HepG2 (cell line): Measurements from ENCODE around the gene CERS5. TPM values are rescaled to one million over a fixed set of nuclear protein-coding genes. Genes with fewer than 3 reads are reported as not detected.

Source experiments
- ATAC-seq: fragments of 200-7000 bp; cut with Tn5 transposase; 3 replicates; pipeline ENCODE4 v1.9.1; 2020; ENCODE audit warnings: mild to moderate bottlenecking, moderate library complexity
- BruUV-seq: library from RNA; stranded (reverse); fragments of 400-500 nt; replicated peaks from 2 replicates; lab custom pipeline; 2021; lab: Mats Ljungman, UMichigan
- CTCF ChIA-PET: fragments of 300-600 bp; formaldehyde crosslinking; extraction: SDS; loops from one replicate; lab custom pipeline; 2021; ENCODE audit warnings: low total read pairs, inconsistent platforms, low intra/inter-chr PET ratio; lab: Yijun Ruan, JAX
- POLR2A ChIA-PET: fragments of 350-600 bp; sonication (Branson Sonifier 250); formaldehyde crosslinking; loops from one replicate; lab custom pipeline; 2020; ENCODE audit warnings: antibody characterized with exemption, inconsistent platforms; lab: Yijun Ruan, JAX
- DNase-seq: peaks from one replicate; pipeline ENCODE4 v3.0.0-alpha.2; 2015; ENCODE audit warnings: low spot score
- FAIRE-seq: peaks from 3 replicates; lab custom pipeline; 2011; peaks lifted over from hg19 to GRCh38; lab: Jason Lieb, UNC
- H2AFZ ChIP-seq: one replicate; pipeline ENCODE4 v1.6.1; 2011; ENCODE audit warnings: low read length, inconsistent platforms
- H3K27ac ChIP-seq: fragments of 300-600 bp; 3 replicates; pipeline ENCODE4 v1.8.0; 2011; ENCODE audit warnings: mixed run types, mild to moderate bottlenecking, mixed read lengths, low read length, inconsistent platforms; ENCODE audit not compliant: insufficient read depth; ENCODE audit errors: extremely low read length
- H3K27me3 ChIP-seq, 2 experiments: fragments of 200-600 bp in 1 of 2; 2 replicates in 1 of 2; 3 replicates in 1 of 2; pipeline versions ENCODE4 v1.6.0 to v1.8.0; 2011; ENCODE audit warnings: low read length in 2 of 2, mild to moderate bottlenecking in 2 of 2, moderate library complexity in 2 of 2, inconsistent platforms in 1 of 2; ENCODE audit not compliant: insufficient read depth in 2 of 2, control insufficient read depth in 1 of 2
- H3K36me3 ChIP-seq, 2 experiments: fragments of 200-600 bp in 1 of 2; replicated peaks in 1 of 2; 2 replicates in 1 of 2; 3 replicates in 1 of 2; pipeline versions ENCODE4 v1.5.1 to v1.8.0; 2011; ENCODE audit warnings: low read length in 2 of 2, inconsistent platforms in 1 of 2; ENCODE audit not compliant: insufficient read depth in 2 of 2, control insufficient read depth in 1 of 2
- H3K4me1 ChIP-seq: 2 replicates; pipeline ENCODE4 v1.5.1; 2012; ENCODE audit warnings: low read length, inconsistent platforms; ENCODE audit not compliant: insufficient read depth
- H3K4me2 ChIP-seq: 2 replicates; pipeline ENCODE4 v1.6.0; 2011; ENCODE audit warnings: low read depth, low read length, inconsistent platforms
- H3K4me3 ChIP-seq, 3 experiments: fragments of 200-600 bp in 1 of 3; sonication (generic), shearing (Covaris generic) in 1 of 3; replicated peaks in 1 of 3; 2 replicates each; pipeline ENCODE4 v1.5.1; 2011 to 2016; ENCODE audit warnings: low read length in 3 of 3, inconsistent platforms in 2 of 3, low read depth in 2 of 3, mild to moderate bottlenecking in 2 of 3, control low read depth in 1 of 3, mixed read lengths in 1 of 3; ENCODE audit not compliant: insufficient read depth in 1 of 3
- H3K79me2 ChIP-seq: one replicate; pipeline ENCODE4 v1.6.1; 2011; ENCODE audit warnings: low read length, inconsistent platforms; ENCODE audit not compliant: insufficient read depth
- H3K9ac ChIP-seq: 2 replicates; pipeline ENCODE4 v1.6.0; 2011; ENCODE audit warnings: mild to moderate bottlenecking, low read depth, low read length, inconsistent platforms; ENCODE audit not compliant: insufficient read depth
- H3K9me3 ChIP-seq: 2 replicates; pipeline ENCODE4 v1.5.1; 2012; ENCODE audit warnings: mild to moderate bottlenecking, low read length
- H4K20me1 ChIP-seq: 2 replicates; pipeline ENCODE4 v1.6.0; 2011; ENCODE audit warnings: inconsistent platforms, mild to moderate bottlenecking, low read length, moderate library complexity; ENCODE audit not compliant: insufficient read depth
- CBX1 ChIP-seq: IDR thresholded peaks from one replicate; pipeline ENCODE4 v1.6.1; 2016; ENCODE audit warnings: antibody characterized with exemption, low read depth
- FOXC1 ChIP-seq: sonication (generic); formaldehyde crosslinking; IDR thresholded peaks from 2 replicates; pipeline ENCODE4 v1.8.0; 2022; ENCODE audit warnings: mild to moderate bottlenecking, missing genetic modification reagents, borderline replicate concordance
- KDM6A ChIP-seq: IDR thresholded peaks from 2 replicates; pipeline ENCODE4 v1.6.1; 2016; ENCODE audit warnings: low read depth
- MTF2 ChIP-seq: sonication (generic); formaldehyde crosslinking; IDR thresholded peaks from 2 replicates; pipeline ENCODE4 v1.5.0; 2020; ENCODE audit warnings: missing genetic modification reagents, borderline replicate concordance
- NAIF1 ChIP-seq: sonication (generic); formaldehyde crosslinking; IDR thresholded peaks from 2 replicates; pipeline ENCODE4 v1.5.0; 2020; ENCODE audit warnings: mild to moderate bottlenecking, missing genetic modification reagents, borderline replicate concordance
- NR1H2 ChIP-seq: sonication (generic); formaldehyde crosslinking; IDR thresholded peaks from 2 replicates; pipeline ENCODE4 v1.8.1; 2022; ENCODE audit warnings: low read depth, missing genetic modification reagents, borderline replicate concordance
- RBAK ChIP-seq: sonication (generic); formaldehyde crosslinking; IDR thresholded peaks from 2 replicates; pipeline ENCODE4 v1.5.1; 2020; ENCODE audit warnings: mild to moderate bottlenecking, missing genetic modification reagents
- SP1 ChIP-seq, 2 experiments: fragments of 450-650 bp in 1 of 2; sonication (generic) in 1 of 2; formaldehyde crosslinking in 1 of 2; IDR thresholded peaks; 2 replicates each; pipeline versions ENCODE4 v1.4.0 to v1.6.1; 2016 to 2020; ENCODE audit warnings: missing genetic modification reagents in 1 of 2
- TAF15 ChIP-seq: fragments of 200-400 bp; formaldehyde crosslinking; IDR thresholded peaks from one replicate; pipeline ENCODE4 v1.6.1; 2018; ENCODE audit warnings: mild to moderate bottlenecking, low read depth, low read length; ENCODE audit not compliant: poor library complexity, severe bottlenecking
- USF2 ChIP-seq, 2 experiments: sonication (generic) in 1 of 2; formaldehyde crosslinking in 1 of 2; IDR thresholded peaks; 2 replicates each; pipeline versions ENCODE4 v1.5.1 to v1.6.1; 2011 to 2020; ENCODE audit warnings: borderline replicate concordance in 1 of 2, low read depth in 1 of 2, low read length in 1 of 2, mild to moderate bottlenecking in 1 of 2, missing genetic modification reagents in 1 of 2, moderate library complexity in 1 of 2
- ZBTB21 ChIP-seq: sonication (generic); formaldehyde crosslinking; IDR thresholded peaks from 2 replicates; pipeline ENCODE4 v1.4.0; 2020; ENCODE audit warnings: missing genetic modification reagents
- ZNF12 ChIP-seq: sonication (generic); formaldehyde crosslinking; IDR thresholded peaks from 2 replicates; pipeline ENCODE4 v1.5.0; 2020; ENCODE audit warnings: missing genetic modification reagents
- ZNF180 ChIP-seq: sonication (generic); formaldehyde crosslinking; IDR thresholded peaks from 2 replicates; pipeline ENCODE4 v1.4.0; 2020; ENCODE audit warnings: low read depth, missing genetic modification reagents, borderline replicate concordance
- ZNF556 ChIP-seq: sonication (generic); formaldehyde crosslinking; IDR thresholded peaks from 2 replicates; pipeline ENCODE4 v1.4.0; 2020; ENCODE audit warnings: mild to moderate bottlenecking, missing genetic modification reagents, borderline replicate concordance
- ZSCAN9 ChIP-seq: IDR thresholded peaks from 2 replicates; pipeline ENCODE4 v1.6.1; 2016; ENCODE audit warnings: borderline replicate concordance
- WGBS: methylation state at CpG from one replicate; pipeline ENCODE4 v1.1.6; 2017; ENCODE audit warnings: low lambda C conversion rate; 5-methylcytosine and 5-hydroxymethylcytosine counted together
- in situ Hi-C: cut with HindIII; loops from 2 replicates; pipeline ENCODE4 v1.10.0; 2017; ENCODE audit warnings: low pct_unique_long_range_greater_than_20kb; ENCODE audit not compliant: extremely low pct_ligation_motif_present
- intact Hi-C: fragments of 100-400 bp; cut with micrococcal nuclease; formaldehyde crosslinking; loops from one replicate; pipeline ENCODE4 v1.10.0; 2022; ENCODE audit not compliant: unreplicated experiment
- polyA plus RNA-seq, 8 experiments: library from polyadenylated mRNA; depleted of rRNA in 3 of 8; stranded (reverse) in 7 of 8; unstranded in 1 of 8; fragments of >200 nt; fragmentation: Illumina TruSeq in 4 of 8; extraction: Trizol in 4 of 8; gene quantifications; 2 replicates each; pipeline versions ENCODE4 v1.2.1 to v1.2.3, GENCODE V29; 2011 to 2016; ENCODE audit warnings: low read depth in 4 of 8, missing spikeins in 1 of 8, mixed read lengths in 1 of 8; ENCODE audit not compliant: insufficient read depth in 1 of 8
- total RNA-seq, 5 experiments: library from RNA; depleted of rRNA; stranded (reverse); fragments of >200 nt; fragmentation: Illumina TruSeq; extraction: Trizol; gene quantifications; 2 replicates each; pipeline ENCODE4 v1.2.3, GENCODE V29; 2016; ENCODE audit warnings: low read depth in 1 of 5
- TF ChIP-seq, protein P1 (sequence below): sonication (generic); formaldehyde crosslinking; IDR thresholded peaks from 2 replicates; pipeline ENCODE4 v1.9.0; 2021; ENCODE audit warnings: missing genetic modification reagents, borderline replicate concordance
- TF ChIP-seq, protein P2 (sequence below), 2 experiments: sonication (generic) in 1 of 2; formaldehyde crosslinking in 1 of 2; IDR thresholded peaks; 2 replicates each; pipeline versions ENCODE4 v1.4.0 to v1.6.1; 2016 to 2020; ENCODE audit warnings: borderline replicate concordance in 1 of 2, low read depth in 1 of 2, mild to moderate bottlenecking in 1 of 2, missing genetic modification reagents in 1 of 2

CERS5 gene
- total and polyA plus RNA-seq, 2 of the 13 experiments (the other 11 are each of a cell fraction or from before 2014, with no cell fraction given): 22.3 to 48.8 TPM

GRCh38 chr12:50103351-50103750 is 63.8 kb downstream of the CERS5 start:
- Histone ChIP-seq H3K27me3 (no peaks in the 10 kb centered on the region), H3K36me3 (peaks cover 5 to 22% of the 10 kb centered on the region in 2 experiments), H3K9ac (peak overlapping the region; percentile 72), H3K9me3 (no peaks in the 10 kb centered on the region), H3K4me3 (peak overlapping the region in 2 of 3 experiments; percentile 58 to 75; a peak in 3 of 6 replicates), H3K27ac (peak overlapping the region; percentile 73), H3K79me2 (no peaks in the 10 kb centered on the region), H3K4me1 (peaks cover 63% of the 10 kb centered on the region), H3K4me2 (peak overlapping the region; percentile 96), H2AFZ (no peak overlapping the region), H4K20me1 (no peaks in the 10 kb centered on the region)
- in situ Hi-C loops (no loop called here), intact Hi-C loops (no loop called here)
- ChIA-PET POLR2A (interaction anchor here (0.8 to 4.6 kb wide), 10 partner anchors 9 to 298 kb away, joined by 3 to 93 read pairs (median 5); partner anchors contain the start of genes CERS5, COX14, LARP4 and SMARCD1), CTCF (no interaction called here)
- WGBS: 100% methylated on average over 2 of the region's 2 CpGs
- DNase-seq (no peak), ATAC-seq (no peak; the same call in 2 of the 3 replicates), FAIRE-seq (no peak)
- no TSS peak for BruUV-seq
- no peak for TF ChIP-seq MTF2 (CRISPR knock-in tag)
- no peak for TF ChIP-seq USF2 (IDR thresholded peaks at IDR 0.05; ENCODE audit: low read depth, low read length)
- 0 out of 2 replicates have a peak, but pooled peaks have one; percentile 27 for TF ChIP-seq USF2 (CRISPR knock-in tag; IDR thresholded peaks at IDR 0.05; ENCODE audit: borderline replicate concordance)
- TF ChIP-seq, protein P1, sequence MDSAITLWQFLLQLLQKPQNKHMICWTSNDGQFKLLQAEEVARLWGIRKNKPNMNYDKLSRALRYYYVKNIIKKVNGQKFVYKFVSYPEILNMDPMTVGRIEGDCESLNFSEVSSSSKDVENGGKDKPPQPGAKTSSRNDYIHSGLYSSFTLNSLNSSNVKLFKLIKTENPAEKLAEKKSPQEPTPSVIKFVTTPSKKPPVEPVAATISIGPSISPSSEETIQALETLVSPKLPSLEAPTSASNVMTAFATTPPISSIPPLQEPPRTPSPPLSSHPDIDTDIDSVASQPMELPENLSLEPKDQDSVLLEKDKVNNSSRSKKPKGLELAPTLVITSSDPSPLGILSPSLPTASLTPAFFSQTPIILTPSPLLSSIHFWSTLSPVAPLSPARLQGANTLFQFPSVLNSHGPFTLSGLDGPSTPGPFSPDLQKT (CRISPR knock-in tag): no peak
- TF ChIP-seq ZNF180: no peak
- no peak for TF ChIP-seq ZBTB21 (CRISPR knock-in tag)
- no peak for TF ChIP-seq NR1H2
- no peak for TF ChIP-seq NAIF1 (CRISPR knock-in tag)
- no peak for TF ChIP-seq FOXC1
- TF ChIP-seq SP1 (IDR thresholded peaks at IDR 0.05): no peak
- TF ChIP-seq SP1 (CRISPR knock-in tag; IDR thresholded peaks at IDR 0.05): no peak
- TF ChIP-seq RBAK (CRISPR knock-in tag): no peak
- TF ChIP-seq ZSCAN9 (CRISPR knock-in tag): no peak
- no peak for TF ChIP-seq ZNF556 (CRISPR knock-in tag)
- no peak for TF ChIP-seq CBX1
- TF ChIP-seq ZNF12 (CRISPR knock-in tag): no peak
- TF ChIP-seq KDM6A (CRISPR knock-in tag): no peak
- no peak for TF ChIP-seq TAF15
- TF ChIP-seq, protein P2, sequence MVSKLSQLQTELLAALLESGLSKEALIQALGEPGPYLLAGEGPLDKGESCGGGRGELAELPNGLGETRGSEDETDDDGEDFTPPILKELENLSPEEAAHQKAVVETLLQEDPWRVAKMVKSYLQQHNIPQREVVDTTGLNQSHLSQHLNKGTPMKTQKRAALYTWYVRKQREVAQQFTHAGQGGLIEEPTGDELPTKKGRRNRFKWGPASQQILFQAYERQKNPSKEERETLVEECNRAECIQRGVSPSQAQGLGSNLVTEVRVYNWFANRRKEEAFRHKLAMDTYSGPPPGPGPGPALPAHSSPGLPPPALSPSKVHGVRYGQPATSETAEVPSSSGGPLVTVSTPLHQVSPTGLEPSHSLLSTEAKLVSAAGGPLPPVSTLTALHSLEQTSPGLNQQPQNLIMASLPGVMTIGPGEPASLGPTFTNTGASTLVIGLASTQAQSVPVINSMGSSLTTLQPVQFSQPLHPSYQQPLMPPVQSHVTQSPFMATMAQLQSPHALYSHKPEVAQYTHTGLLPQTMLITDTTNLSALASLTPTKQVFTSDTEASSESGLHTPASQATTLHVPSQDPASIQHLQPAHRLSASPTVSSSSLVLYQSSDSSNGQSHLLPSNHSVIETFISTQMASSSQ (IDR thresholded peaks at IDR 0.05; ENCODE audit: low read depth): no peak
- TF ChIP-seq, protein P2 (CRISPR knock-in tag; IDR thresholded peaks at IDR 0.05; ENCODE audit: borderline replicate concordance): no peak
